ENCODE results near the gene NHEJ1. TPM values are rescaled to one million over a fixed set of nuclear protein-coding genes. Genes with fewer than 3 reads are reported as not detected.

Gene NHEJ1
- total and polyA plus RNA-seq, 2 of the 13 experiments (the other 11 are each of a cell fraction or from before 2014, with no cell fraction given) = 30.0 to 30.7 TPM

DNA sequence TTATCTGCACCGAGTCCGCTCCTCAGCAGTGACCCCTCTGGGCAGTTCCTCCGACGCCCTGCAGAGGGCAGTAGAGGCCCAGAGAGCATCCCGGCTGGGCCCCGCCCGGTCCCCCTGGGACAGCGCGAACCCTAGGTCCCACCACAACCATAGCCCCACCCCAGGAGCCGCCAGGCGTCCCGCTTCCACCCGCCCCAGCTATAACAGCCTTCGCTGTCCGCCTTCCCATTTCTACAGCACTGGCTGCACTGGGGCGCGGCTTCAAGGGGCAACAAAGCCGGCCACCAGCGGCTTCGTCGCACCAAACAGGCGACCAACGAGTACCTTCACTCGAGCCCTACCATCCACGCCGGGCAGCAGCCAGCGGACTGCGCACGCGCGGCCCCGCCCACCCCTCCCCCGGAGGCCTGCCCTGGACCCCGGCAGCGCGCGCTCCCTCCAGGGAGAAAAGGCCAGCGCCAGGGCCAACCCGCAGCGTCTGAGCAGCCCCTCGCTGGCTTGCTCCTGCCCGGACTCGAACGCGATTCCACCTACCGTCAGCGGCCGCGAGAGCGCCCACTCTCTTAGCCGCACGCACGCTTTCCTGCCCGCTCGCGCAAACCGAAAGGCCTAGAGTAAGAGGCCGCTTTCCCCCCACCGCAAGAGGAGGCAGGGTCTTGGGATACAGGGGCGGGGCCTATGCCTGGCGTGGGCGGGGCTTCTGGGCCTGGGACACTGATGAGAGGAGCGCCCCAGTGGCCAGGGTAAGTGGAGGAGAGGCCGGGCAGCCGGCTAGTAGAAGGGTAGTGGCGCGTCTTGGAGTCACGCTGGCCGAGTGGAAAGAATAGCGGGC lies at the start of gene NHEJ1 (continued):
- TF ChIP-seq, protein P1, sequence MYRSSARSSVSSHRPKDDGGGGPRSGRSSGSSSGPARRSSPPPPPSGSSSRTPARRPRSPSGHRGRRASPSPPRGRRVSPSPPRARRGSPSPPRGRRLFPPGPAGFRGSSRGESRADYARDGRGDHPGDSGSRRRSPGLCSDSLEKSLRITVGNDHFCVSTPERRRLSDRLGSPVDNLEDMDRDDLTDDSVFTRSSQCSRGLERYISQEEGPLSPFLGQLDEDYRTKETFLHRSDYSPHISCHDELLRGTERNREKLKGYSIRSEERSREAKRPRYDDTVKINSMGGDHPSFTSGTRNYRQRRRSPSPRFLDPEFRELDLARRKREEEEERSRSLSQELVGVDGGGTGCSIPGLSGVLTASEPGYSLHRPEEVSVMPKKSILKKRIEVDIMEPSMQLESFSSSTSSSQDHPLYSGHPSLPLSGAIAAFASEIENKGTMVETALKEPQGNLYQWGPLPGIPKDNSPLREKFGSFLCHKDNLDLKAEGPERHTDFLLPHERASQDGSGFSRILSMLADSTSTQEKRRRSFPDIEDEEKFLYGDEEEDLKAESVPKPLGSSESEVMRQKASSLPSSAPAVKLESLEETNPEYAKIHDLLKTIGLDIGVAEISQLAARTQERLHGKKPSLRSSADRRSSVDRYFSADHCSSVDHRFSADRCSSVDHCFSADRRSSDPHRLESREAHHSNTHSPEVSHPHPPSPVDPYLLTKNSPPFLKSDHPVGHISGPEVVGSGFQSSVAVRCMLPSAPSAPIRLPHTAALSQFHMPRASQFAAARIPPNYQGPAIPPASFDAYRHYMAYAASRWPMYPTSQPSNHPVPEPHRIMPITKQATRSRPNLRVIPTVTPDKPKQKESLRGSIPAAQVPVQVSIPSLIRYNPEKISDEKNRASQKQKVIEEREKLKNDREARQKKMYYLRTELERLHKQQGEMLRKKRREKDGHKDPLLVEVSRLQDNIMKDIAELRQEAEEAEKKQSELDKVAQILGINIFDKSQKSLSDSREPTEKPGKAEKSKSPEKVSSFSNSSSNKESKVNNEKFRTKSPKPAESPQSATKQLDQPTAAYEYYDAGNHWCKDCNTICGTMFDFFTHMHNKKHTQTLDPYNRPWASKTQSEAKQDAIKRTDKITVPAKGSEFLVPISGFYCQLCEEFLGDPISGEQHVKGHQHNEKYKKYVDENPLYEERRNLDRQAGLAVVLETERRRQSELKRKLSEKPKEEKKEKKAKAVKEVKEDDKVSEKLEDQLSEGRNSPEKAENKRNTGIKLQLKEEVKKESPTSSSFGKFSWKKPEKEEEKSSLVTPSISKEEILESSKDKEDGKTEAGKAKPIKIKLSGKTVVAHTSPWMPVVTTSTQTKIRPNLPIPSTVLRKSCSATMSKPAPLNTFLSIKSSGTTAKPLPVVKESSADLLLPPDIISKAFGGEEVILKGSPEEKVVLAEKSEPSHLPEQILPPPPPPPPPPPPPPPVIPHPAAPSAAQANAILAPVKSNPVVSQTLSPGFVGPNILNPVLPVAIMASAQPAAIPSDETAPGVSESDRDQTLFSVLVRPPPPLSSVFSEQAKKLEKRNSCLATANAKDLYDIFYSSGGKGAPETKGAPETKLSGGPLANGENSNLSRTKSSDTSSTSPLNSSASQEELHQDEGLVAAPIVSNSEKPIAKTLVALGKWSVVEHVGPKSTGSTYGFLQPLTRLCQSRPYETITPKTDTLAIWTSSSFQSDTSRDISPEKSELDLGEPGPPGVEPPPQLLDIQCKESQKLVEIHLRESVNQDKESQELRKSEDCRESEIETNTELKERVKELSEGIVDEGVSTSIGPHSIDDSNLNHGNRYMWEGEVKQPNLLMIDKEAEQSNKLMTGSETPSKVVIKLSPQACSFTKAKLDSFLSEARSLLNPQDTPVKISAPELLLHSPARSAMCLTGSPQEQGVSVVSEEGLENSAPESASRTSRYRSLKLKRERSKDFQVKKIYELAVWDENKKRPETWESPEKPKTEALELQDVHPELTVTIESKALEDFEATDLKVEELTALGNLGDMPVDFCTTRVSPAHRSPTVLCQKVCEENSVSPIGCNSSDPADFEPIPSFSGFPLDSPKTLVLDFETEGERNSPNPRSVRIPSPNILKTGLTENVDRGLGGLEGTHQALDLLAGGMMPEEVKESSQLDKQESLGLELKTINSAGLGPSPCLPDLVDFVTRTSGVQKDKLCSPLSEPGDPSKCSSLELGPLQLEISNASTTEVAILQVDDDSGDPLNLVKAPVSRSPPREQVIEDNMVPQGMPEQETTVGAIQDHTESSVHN (CRISPR knock-in tag; IDR thresholded peaks at IDR 0.05) = no peak; the same call in 1 of the 2 replicates
- TF ChIP-seq MBNL3 (CRISPR knock-in tag; conservative IDR thresholded peaks at IDR 0.05) (no peak), ETV5 (CRISPR knock-in tag; IDR thresholded peaks at IDR 0.05; ENCODE audit: borderline replicate concordance) (no peak; the same call in 1 of the 2 replicates), ZNF674 (CRISPR knock-in tag; IDR thresholded peaks at IDR 0.05; ENCODE audit: low read depth) (peak; percentile 91; the same call in 1 of the 2 replicates), YY1 (IDR thresholded peaks at IDR 0.05; ENCODE audit: insufficient read depth, insufficient replicate concordance, low read depth, low read length) (peak; percentile 43), SIN3B (IDR thresholded peaks at IDR 0.05; ENCODE audit: low read length) (peak; percentile 36; the same call in 1 of the 2 replicates), ZSCAN30 (CRISPR knock-in tag; IDR thresholded peaks at IDR 0.05) (no peak), ZNF296 (CRISPR knock-in tag; conservative IDR thresholded peaks at IDR 0.05) (peak; percentile 78), AGO1 (IDR thresholded peaks at IDR 0.05; ENCODE audit: low read depth, low read length, poor library complexity, severe bottlenecking) (peak; percentile 78), MAFG (CRISPR knock-in tag; IDR thresholded peaks at IDR 0.05) (0 out of 2 replicates have a peak, but pooled peaks have one; percentile 7), JARID2 (CRISPR knock-in tag; IDR thresholded peaks at IDR 0.05; ENCODE audit: insufficient replicate concordance) (peak; percentile 87), NFATC3 (CRISPR knock-in tag; IDR thresholded peaks at IDR 0.05) (peak; percentile 80; the same call in 1 of the 2 replicates), HOXA5 (CRISPR knock-in tag; IDR thresholded peaks at IDR 0.05) (peak; percentile 96), GFI1 (CRISPR knock-in tag; IDR thresholded peaks at IDR 0.05; ENCODE audit: borderline replicate concordance) (peak; percentile 42), ZNF7 (CRISPR knock-in tag; IDR thresholded peaks at IDR 0.05) (0 out of 2 replicates have a peak, but pooled peaks have one; percentile 35)
- TF ChIP-seq, protein P2, sequence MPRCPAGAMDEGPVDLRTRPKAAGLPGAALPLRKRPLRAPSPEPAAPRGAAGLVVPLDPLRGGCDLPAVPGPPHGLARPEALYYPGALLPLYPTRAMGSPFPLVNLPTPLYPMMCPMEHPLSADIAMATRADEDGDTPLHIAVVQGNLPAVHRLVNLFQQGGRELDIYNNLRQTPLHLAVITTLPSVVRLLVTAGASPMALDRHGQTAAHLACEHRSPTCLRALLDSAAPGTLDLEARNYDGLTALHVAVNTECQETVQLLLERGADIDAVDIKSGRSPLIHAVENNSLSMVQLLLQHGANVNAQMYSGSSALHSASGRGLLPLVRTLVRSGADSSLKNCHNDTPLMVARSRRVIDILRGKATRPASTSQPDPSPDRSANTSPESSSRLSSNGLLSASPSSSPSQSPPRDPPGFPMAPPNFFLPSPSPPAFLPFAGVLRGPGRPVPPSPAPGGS (CRISPR knock-in tag; IDR thresholded peaks at IDR 0.05) = peak; percentile 88
- TF ChIP-seq, protein P3, sequence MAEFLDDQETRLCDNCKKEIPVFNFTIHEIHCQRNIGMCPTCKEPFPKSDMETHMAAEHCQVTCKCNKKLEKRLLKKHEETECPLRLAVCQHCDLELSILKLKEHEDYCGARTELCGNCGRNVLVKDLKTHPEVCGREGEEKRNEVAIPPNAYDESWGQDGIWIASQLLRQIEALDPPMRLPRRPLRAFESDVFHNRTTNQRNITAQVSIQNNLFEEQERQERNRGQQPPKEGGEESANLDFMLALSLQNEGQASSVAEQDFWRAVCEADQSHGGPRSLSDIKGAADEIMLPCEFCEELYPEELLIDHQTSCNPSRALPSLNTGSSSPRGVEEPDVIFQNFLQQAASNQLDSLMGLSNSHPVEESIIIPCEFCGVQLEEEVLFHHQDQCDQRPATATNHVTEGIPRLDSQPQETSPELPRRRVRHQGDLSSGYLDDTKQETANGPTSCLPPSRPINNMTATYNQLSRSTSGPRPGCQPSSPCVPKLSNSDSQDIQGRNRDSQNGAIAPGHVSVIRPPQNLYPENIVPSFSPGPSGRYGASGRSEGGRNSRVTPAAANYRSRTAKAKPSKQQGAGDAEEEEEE (CRISPR knock-in tag; IDR thresholded peaks at IDR 0.05; ENCODE audit: borderline replicate concordance) = peak; percentile 89; the same call in 1 of the 2 replicates

Data from HepG2 (cell line).